Activated CD4-positive, alpha-beta T cell treated with anti-CD3 and anti-CD28 coated beads, Interleukin-2, amount 10 ng/mL, durations not matched to agents 7 days and 5 days (primary cell): Measurements from ENCODE around the gene NHSL2. TPM values are rescaled to one million over a fixed set of nuclear protein-coding genes. Genes with fewer than 3 reads are reported as not detected.

Experiments
- CTCF ChIA-PET: fragments of 350-600 bp; sonication (Branson Sonifier 250); formaldehyde crosslinking; loops from one replicate; lab custom pipeline; 2021; ENCODE audit warnings: antibody characterized with exemption; lab: Charles Lee
- POLR2A ChIA-PET: fragments of 350-600 bp; sonication (Branson Sonifier 250); formaldehyde crosslinking; loops from one replicate; lab custom pipeline; 2021; ENCODE audit warnings: antibody characterized with exemption; lab: Charles Lee
- DNase-seq: peaks from one replicate; pipeline ENCODE4 v3.0.0-alpha.2; 2020
- H3K27ac Mint-ChIP-seq: one replicate; pipeline ENCODE4 v1.8.0; 2021; ENCODE audit warnings: mild to moderate bottlenecking, moderate library complexity, mixed read lengths
- H3K27me3 Mint-ChIP-seq: one replicate; pipeline ENCODE4 v1.8.0; 2021; ENCODE audit warnings: mixed read lengths
- H3K36me3 Mint-ChIP-seq: one replicate; pipeline ENCODE4 v1.8.0; 2021; ENCODE audit warnings: low read depth, mixed read lengths
- H3K4me1 Mint-ChIP-seq: one replicate; pipeline ENCODE4 v1.8.0; 2021; ENCODE audit warnings: mixed read lengths
- H3K4me3 Mint-ChIP-seq: one replicate; pipeline ENCODE4 v1.8.0; 2021; ENCODE audit warnings: mild to moderate bottlenecking, moderate library complexity, mixed read lengths
- H3K9me3 Mint-ChIP-seq: one replicate; pipeline ENCODE4 v1.8.0; 2021; ENCODE audit warnings: mixed read lengths
- total RNA-seq, 2 experiments: library from RNA; stranded (reverse); gene quantifications; one replicate each; pipeline ENCODE4 v1.2.3, GENCODE V29; 2021

NHSL2 gene
- total RNA-seq, 2 experiments from 2014 or later: 1.00 to 1.1 TPM

GRCh38 chrX:71936632-71937031 lies 26.0 kb downstream of the NHSL2 start:
- H3K27ac Mint-ChIP-seq: no peak overlapping the region
- no peak for DNase-seq
- ChIA-PET POLR2A (no interaction called here), CTCF (no interaction called here)
- H3K4me3 Mint-ChIP-seq: no peak overlapping the region
- no peaks in the 10 kb centered on the region for H3K36me3 Mint-ChIP-seq
- H3K4me1 Mint-ChIP-seq: no peaks in the 10 kb centered on the region
- peaks cover 4% of the 10 kb centered on the region for H3K27me3 Mint-ChIP-seq
- no peaks in the 10 kb centered on the region for H3K9me3 Mint-ChIP-seq

- no peak for DNase-seq
- Mint-ChIP-seq H3K27ac (no peak overlapping the region), H3K27me3 (peaks cover 7% of the 10 kb centered on the region), H3K9me3 (no peaks in the 10 kb centered on the region), H3K4me1 (no peaks in the 10 kb centered on the region), H3K36me3 (no peaks in the 10 kb centered on the region), H3K4me3 (no peak overlapping the region)
- POLR2A ChIA-PET: no interaction called here
- CTCF ChIA-PET: no interaction called here
Measured at GRCh38 chrX:71938371-71938770, 27.7 kb downstream of the NHSL2 start.

- Mint-ChIP-seq H3K9me3 (no peaks in the 10 kb centered on the region), H3K4me1 (no peaks in the 10 kb centered on the region), H3K27ac (no peak overlapping the region), H3K27me3 (peaks cover 9% of the 10 kb centered on the region), H3K4me3 (no peak overlapping the region), H3K36me3 (no peaks in the 10 kb centered on the region)
- no peak for DNase-seq
- ChIA-PET CTCF (no interaction called here), POLR2A (no interaction called here)
Measured at GRCh38 chrX:71941145-71941544, 30.5 kb downstream of the NHSL2 start.

GRCh38 chrX:71941776-71942175 lies 31.1 kb downstream of the NHSL2 start:
- Mint-ChIP-seq H3K27me3 (peaks cover 7% of the 10 kb centered on the region), H3K27ac (no peak overlapping the region), H3K4me3 (no peak overlapping the region), H3K36me3 (no peaks in the 10 kb centered on the region), H3K4me1 (no peaks in the 10 kb centered on the region), H3K9me3 (no peaks in the 10 kb centered on the region)
- no peak for DNase-seq
- ChIA-PET CTCF (interaction anchor here (0.9 kb wide), 1 partner anchor 16 kb away, joined by 3 read pairs; no protein-coding TSS in a partner anchor), POLR2A (no interaction called here)

- no peak for DNase-seq
- Mint-ChIP-seq H3K27ac (no peak overlapping the region), H3K9me3 (no peaks in the 10 kb centered on the region), H3K4me1 (no peaks in the 10 kb centered on the region), H3K36me3 (no peaks in the 10 kb centered on the region), H3K27me3 (peaks cover 7% of the 10 kb centered on the region), H3K4me3 (no peak overlapping the region)
- ChIA-PET POLR2A (no interaction called here), CTCF (no interaction called here)
Measured at GRCh38 chrX:71944369-71944768, 33.7 kb downstream of the NHSL2 start.

- ChIA-PET POLR2A (no interaction called here), CTCF (no interaction called here)
- Mint-ChIP-seq H3K4me1 (no peaks in the 10 kb centered on the region), H3K9me3 (no peaks in the 10 kb centered on the region), H3K27me3 (peaks cover 7% of the 10 kb centered on the region), H3K36me3 (no peaks in the 10 kb centered on the region), H3K4me3 (no peak overlapping the region), H3K27ac (no peak overlapping the region)
- no peak for DNase-seq
Measured at GRCh38 chrX:71945237-71945805, 34.7 kb downstream of the NHSL2 start.

- Mint-ChIP-seq H3K4me1 (no peaks in the 10 kb centered on the region), H3K36me3 (no peaks in the 10 kb centered on the region), H3K4me3 (no peak overlapping the region), H3K27me3 (no peaks in the 10 kb centered on the region), H3K27ac (no peak overlapping the region), H3K9me3 (no peaks in the 10 kb centered on the region)
- ChIA-PET POLR2A (no interaction called here), CTCF (no interaction called here)
- no peak for DNase-seq
Measured at GRCh38 chrX:71949363-71949762, 38.7 kb downstream of the NHSL2 start.

GRCh38 chrX:71949844-71950445 lies 39.3 kb downstream of the NHSL2 start:
- CTCF ChIA-PET: no interaction called here
- H3K27ac Mint-ChIP-seq: no peak overlapping the region
- H3K27me3 Mint-ChIP-seq: no peaks in the 10 kb centered on the region
- H3K36me3 Mint-ChIP-seq: no peaks in the 10 kb centered on the region
- H3K4me1 Mint-ChIP-seq: no peaks in the 10 kb centered on the region
- H3K9me3 Mint-ChIP-seq: no peaks in the 10 kb centered on the region
- no peak overlapping the region for H3K4me3 Mint-ChIP-seq
- no peak for DNase-seq
- POLR2A ChIA-PET: no interaction called here

- DNase-seq: no peak
- H3K4me3 Mint-ChIP-seq: no peak overlapping the region
- CTCF ChIA-PET: interaction anchor here (0.9 kb wide), 1 partner anchor 29 kb away, joined by 3 read pairs; no protein-coding TSS in a partner anchor
Measured at GRCh38 chrX:71953391-71953790, 42.7 kb downstream of the NHSL2 start.

DNA sequence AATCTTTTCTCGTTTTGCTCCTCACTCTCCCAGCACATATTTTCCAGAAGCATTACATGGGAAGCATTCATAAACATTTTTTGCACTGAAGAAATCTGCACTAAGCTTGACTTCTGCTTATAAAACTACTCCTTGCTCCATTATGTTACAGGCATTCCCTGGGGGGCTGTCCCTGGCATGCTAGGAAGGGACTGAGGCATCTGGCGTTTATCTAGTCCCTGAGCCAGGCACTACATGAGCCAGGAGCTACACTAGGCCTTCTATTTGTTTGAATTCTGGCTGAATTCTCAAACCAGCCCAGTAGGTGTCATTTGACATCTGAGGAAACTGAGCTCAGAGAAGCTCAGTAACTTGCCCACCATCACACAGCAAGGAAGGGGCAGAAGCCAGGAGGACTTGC lies 43.3 kb downstream of the NHSL2 start:
- no peaks in the 10 kb centered on the region for H3K36me3 Mint-ChIP-seq
- H3K4me3 Mint-ChIP-seq: no peak overlapping the region
- no peaks in the 10 kb centered on the region for H3K27me3 Mint-ChIP-seq
- H3K4me1 Mint-ChIP-seq: no peaks in the 10 kb centered on the region
- DNase-seq: no peak
- CTCF ChIA-PET: no interaction called here
- no peaks in the 10 kb centered on the region for H3K9me3 Mint-ChIP-seq
- POLR2A ChIA-PET: no interaction called here
- H3K27ac Mint-ChIP-seq: no peak overlapping the region

More at GRCh38 chrX:71953391-71953790, 42.7 kb downstream of the NHSL2 start:
- no peaks in the 10 kb centered on the region for H3K36me3 Mint-ChIP-seq
- H3K27ac Mint-ChIP-seq: no peak overlapping the region
- H3K27me3 Mint-ChIP-seq: no peaks in the 10 kb centered on the region
- H3K9me3 Mint-ChIP-seq: no peaks in the 10 kb centered on the region
- H3K4me1 Mint-ChIP-seq: no peaks in the 10 kb centered on the region
- POLR2A ChIA-PET: no interaction called here

DNA sequence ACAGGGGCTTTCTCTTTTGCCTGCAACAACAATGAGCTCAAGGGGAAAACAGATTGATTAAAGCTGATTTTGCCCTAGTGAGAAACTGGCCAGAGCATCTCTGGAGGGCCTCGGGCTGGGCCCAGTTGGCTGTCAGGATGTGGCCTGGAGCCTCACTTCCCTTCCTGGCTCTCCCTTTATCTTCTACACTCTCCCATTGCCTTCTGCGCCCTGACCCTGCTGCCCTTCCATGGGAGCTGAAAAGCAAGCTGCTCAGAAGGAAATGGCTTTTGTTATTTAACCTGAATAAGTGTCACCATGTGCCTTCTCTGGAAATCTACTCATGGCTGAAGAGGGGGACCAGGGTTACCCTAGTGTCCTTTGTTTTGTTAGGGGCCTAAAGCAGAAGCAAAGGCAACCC lies 43.8 kb downstream of the NHSL2 start:
- ChIA-PET CTCF (no interaction called here), POLR2A (no interaction called here)
- H3K27me3 Mint-ChIP-seq: no peaks in the 10 kb centered on the region
- H3K36me3 Mint-ChIP-seq: no peaks in the 10 kb centered on the region
- no peaks in the 10 kb centered on the region for H3K9me3 Mint-ChIP-seq
- DNase-seq: no peak
- H3K4me3 Mint-ChIP-seq: no peak overlapping the region
- no peaks in the 10 kb centered on the region for H3K4me1 Mint-ChIP-seq
- H3K27ac Mint-ChIP-seq: no peak overlapping the region

DNA sequence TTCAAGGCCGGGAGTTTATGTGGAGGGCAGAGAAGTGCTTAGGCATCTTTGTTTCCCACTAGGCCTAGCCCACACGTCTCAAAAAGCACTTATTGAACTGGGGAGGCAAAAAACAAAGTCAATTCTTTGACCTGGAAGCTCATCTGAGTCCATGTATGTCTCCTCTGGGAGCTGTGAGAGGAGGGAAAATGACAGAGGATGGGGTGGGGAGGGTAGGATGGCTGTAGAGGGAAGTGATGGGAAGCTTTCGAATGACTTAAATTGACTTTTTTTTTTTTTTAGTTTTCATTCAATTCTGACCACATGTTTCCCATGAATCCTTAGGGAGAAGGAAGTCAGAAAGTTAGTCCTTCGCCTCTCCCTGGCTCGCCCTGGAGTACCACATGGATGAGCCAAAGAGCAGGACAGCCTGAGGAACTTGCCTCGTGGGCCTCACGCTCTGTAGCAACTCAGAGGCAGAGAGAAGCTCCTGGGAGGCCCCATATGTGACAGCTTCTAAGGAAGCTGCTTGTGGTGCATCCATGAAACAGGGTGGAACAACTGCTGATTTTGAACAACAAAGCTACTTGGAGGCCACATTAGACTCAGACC lies 45.0 kb downstream of the NHSL2 start:
- no peaks in the 10 kb centered on the region for H3K36me3 Mint-ChIP-seq
- ChIA-PET CTCF (no interaction called here), POLR2A (no interaction called here)
- H3K27me3 Mint-ChIP-seq: peaks cover 7% of the 10 kb centered on the region
- H3K27ac Mint-ChIP-seq: no peak overlapping the region
- no peak for DNase-seq
- H3K9me3 Mint-ChIP-seq: no peaks in the 10 kb centered on the region
- no peaks in the 10 kb centered on the region for H3K4me1 Mint-ChIP-seq
- no peak overlapping the region for H3K4me3 Mint-ChIP-seq

- POLR2A ChIA-PET: no interaction called here
- DNase-seq: no peak
- Mint-ChIP-seq H3K27ac (no peak overlapping the region), H3K4me1 (no peaks in the 10 kb centered on the region), H3K9me3 (no peaks in the 10 kb centered on the region), H3K36me3 (no peaks in the 10 kb centered on the region), H3K27me3 (peaks cover 12% of the 10 kb centered on the region), H3K4me3 (no peak overlapping the region)
- CTCF ChIA-PET: no interaction called here
Measured at GRCh38 chrX:71958281-71958675, 47.6 kb downstream of the NHSL2 start.
